ENCODE data around the gene PLXNC1.

The PLXNC1 gene

DNA sequence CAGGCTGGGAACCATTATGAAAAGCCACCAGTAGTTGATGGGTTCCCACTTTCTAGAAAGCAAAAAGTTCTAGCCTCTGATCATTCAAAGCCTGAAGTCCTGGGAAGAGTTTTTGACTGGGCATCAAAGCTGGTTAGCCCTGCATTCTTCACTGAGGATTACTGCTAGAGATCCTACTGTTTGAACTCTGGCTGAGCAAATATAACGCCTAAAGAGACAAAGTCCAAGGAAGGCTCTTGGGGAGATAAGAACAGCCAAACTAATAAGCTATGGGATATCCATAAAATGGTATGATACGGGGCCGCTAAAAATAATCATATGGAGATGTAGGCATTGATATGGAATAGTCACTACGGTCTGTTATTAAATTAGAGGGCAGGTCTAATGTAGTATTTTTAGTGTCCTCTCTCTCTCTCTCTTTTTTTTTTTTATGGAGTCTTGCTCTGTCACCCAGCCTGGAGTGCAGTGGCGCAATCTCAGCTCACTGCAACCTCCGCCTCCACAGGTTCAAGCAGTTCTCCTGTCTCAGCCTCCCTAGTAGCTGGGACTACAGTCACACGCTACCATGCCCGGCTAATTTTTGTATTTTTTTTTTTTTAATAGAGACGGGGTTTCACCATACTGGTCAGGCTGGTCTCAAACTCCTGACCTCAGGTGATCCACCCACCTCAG, 35.5 kb downstream of the PLXNC1 start:
- DNase-seq: no peak

DNA sequence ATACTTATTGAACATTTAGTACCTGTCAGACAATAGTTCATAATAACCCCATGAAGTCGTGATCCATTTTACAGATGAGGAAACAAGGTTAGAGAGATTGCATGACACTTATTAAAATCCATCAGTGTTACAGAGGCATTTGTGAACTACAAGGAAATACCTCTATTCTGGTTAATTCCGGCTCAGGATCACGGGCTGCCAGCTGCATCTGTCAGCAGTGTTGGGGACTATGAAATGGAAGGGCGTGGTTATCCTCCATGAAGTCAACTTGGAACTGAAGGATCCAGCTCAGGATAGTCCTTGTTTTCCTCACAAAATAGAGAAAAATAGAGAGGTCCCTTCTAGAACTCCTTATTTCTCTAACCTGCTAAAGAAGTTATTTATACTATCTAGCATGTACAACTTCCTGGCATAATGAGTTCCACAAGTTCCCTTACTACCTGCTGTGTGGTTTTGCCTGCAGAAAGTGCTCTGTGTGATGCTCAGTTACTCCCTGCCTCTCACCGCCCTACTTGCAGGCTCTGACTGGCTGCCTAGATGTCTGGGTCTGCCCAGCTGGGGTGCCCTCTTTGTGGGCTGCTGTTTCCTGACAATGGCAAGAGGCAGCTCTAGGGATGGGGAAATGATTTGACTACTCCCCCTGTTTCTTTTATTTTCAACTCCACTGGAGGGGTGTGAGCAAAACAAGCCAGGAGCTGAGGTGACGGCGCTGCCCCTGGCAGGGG, 36.8 kb downstream of the PLXNC1 start:
- no peak for DNase-seq

DNA sequence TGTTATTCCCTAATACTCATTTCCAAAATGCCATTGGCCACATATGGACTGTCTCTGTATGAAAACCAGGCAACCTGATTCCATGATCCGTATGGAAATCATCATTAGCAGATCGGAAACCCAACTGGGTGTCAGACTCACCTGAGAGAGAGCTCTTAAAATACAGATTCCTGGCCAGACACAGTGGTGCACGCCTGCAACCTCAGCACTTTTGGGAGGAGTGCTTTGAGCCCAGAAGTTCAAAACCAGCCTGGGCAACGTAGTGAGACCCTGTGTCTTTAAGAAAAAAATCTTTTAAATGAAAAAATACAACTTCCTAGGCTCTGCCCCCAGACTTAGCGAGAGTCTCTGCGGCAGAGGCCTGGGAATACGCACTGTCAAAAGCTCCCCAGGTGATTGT, 37.4 kb downstream of the PLXNC1 start:
- no peak for DNase-seq

DNA sequence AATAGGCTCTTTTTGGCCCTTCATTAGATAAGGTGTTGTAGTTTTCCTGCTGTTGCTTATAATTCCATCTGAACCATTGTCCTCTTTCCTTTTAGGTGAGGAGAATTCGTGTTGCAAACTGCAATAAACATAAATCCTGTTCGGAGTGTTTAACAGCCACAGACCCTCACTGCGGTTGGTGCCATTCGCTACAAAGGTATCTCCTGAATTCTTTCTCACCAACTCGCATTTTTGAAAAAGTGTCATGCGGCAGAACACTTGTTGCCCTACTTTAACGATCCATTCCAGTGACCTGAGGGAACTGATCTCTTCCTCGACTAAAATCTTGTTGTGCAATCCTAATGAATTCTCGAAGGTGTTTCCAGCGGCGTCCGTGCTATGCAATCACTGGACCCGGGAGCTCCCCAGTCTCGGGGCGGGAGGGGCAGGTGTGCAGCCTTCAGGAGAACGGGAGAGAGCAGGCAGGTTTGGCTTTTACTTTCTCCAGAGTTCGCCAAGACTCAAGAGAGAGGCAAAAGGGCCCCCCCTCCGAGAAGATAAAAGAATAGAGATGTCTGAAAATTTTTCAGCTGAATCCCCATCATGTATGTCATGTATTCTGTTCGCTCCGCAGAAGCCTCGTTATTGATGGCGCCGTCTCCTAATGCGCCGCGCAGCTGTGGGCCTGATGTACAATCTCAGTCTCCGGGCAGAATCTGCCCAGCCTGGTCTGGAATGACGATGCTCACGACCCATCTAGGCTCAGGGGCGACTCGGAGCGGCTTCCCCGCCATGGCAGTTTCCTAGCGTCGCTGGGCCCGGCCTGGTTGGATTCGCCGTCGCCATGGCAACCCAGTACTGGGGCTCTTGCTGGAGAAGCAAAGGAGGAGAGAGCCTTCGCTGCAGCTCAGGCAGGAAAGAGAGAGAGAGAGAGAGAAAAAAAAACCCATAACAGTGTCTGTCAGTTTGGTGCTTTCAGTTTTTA, 38.2 kb downstream of the PLXNC1 start:
- DNase-seq: no peak

DNA sequence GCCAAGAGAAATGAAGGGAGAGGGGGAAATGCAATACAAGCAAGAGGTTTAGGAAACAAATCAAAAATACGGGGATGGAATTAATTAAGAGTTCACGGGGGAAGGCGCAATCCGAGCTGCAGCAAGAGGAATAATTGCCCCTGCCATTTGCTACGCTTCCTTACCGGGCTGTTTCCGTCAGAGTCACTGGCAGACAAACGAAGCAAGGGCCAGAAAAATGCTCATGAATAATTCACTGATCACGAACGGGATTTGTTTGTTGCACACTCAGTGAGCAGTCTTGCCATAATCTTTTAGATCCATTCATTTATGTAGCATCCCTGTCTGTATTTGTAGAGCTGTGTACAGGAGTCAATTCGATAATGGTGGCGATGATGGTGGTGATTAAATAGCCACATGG, 39.0 kb downstream of the PLXNC1 start:
- no peak for DNase-seq

DNA sequence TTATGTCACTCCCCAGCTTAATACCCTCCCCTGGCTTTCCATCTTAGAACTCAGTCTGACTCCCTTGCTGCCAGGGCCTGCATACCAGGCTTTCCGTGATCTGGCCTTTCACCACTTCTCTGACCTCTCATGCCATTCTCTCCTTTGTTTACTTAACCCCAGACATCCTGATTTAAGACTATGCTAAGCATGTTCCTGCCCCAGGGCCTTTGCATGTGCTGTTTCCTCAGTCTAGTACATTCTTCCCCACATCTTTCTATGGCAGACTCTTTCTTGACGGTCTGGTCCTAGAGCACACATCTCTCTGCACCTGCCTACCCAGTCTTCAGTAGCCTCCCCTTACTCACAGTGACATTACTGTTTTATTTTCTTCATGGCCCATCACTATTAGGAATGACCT, 42.2 kb downstream of the PLXNC1 start:
- DNase-seq: no peak

DNA sequence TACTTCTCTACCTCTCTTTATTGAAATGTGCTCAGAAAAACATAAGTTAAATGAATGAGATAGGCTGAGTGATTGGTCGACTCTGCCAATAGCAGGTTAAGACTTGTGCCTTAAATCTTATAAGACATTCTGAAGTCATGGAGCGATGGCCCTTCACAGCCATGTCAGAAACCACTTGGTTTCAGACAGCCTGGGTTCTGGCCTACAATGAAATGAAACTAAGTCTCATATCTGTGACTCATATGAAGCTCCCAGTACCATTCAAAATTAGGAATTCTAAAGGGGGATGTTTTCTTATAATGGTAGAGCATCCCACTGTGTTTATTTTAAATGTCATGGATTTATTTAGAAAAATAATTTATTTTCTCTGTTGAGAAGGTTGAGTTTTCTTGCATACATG, 42.6 kb downstream of the PLXNC1 start:
- DNase-seq: no peak

DNA sequence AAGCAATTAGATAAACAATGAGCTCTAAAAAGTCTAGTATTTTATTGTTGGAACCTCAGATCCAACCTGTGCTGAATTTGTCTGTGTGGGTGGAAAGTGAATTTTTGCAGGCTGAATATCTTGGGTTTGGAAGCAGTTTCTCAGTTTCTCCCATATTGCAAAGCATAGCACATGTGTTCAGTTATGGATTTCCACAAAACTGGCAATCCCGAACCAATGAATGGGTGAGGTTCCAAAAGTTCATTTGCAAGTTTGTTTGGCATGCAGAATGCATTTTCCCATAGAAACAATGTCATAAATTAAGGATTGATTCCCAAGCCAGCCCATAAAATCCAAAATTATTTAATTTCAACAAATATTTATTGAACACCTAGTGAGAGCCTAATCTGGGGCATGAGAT, 43.4 kb downstream of the PLXNC1 start:
- no peak for DNase-seq

DNA sequence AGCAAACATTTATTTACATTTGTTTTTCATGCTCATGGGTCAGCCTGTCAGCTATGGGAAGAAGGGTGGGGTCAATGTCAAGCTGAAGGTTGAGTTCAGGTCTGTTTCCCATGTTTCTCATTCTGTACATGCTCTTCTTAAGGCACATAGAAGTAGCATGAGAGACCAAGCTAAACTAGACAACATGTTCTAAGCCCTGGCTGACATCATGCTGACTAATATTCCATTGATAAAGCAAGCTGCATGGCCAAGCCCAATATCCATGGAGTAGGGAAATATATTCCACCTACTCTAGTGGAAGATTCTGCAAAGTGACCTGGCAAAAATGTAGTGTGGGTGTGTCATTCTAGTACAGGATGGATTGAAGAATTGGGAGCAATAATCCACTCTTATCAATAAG, 44.1 kb downstream of the PLXNC1 start:
- no peak for DNase-seq

DNA sequence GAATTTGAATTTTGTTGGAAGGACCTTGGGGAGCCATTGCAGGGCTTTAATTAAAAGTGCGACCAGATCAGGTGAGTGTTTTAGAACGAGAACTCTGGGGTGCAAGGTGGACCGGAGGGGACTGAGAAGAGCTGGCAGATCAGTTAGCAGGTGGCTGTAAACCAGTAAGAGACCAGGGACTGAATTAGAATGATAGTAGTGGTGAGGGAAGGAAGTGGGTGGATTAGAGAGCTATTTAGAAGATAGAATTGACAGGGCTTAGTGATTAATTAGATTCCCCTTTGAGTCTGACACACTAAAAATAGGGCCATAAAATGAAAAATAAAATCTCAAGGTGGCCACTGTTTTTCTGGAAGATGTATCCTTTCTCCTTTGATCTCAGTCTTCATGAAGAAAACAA, 44.8 kb downstream of the PLXNC1 start:
- DNase-seq: no peak

DNA sequence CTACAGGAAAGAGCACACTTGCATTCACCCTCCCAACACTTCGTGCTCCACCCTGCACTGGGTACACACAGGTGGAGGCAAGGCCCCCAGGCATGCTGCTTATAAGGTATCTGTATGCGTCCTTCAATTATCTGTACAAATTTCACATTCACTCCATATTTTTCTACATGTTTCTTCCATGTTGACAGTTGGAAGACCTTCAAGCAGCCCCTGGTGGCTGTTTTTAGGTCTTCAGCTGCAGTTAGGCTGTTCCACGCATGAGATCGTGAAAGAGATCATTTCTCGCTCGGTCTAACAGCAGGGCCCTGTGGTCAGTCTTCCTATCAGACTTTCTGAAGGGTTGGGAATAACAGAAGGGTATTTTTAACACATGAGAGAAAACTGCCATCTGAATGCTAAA, 47.1 kb downstream of the PLXNC1 start:
- no peak for DNase-seq

DNA sequence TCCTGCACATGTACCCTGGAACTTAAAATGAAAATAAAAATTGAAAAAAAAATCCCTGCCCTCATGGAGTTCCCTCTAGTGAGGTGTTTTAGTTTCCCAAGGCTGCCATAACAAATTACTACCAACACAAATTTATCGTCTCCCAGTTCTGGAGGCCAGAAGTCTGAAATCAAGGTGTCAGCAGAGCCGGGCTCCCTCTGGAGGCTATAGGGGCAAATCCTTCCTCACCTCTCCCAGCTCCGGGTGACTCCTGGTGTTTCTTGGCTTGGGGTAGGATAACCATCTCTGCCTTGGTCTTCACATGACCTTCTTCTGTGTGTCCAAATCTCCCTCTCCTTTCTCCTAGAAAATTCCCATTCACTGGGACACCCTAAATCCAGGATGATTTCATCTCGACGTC, 50.1 kb downstream of the PLXNC1 start:
- DNase-seq: no peak

DNA sequence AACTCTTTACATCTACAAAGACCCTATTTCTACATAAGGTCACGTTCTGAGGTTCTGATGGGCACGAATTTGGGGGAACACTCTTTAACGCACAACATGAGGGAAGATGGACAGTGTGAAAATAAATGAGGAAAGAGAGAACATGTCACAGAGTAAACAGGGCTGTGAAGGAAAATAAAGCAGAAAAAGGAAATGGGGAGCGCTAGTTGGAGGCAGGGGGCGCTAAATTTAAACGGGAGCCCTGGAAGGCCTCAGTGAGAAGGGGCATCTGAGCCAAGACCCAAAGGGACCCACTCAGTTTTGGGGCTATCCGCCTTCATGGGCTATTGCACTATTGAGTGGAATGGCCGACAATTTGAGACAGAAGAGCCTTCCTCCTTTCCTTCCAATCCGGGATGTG, 50.5 kb downstream of the PLXNC1 start:
- no peak for DNase-seq

DNA sequence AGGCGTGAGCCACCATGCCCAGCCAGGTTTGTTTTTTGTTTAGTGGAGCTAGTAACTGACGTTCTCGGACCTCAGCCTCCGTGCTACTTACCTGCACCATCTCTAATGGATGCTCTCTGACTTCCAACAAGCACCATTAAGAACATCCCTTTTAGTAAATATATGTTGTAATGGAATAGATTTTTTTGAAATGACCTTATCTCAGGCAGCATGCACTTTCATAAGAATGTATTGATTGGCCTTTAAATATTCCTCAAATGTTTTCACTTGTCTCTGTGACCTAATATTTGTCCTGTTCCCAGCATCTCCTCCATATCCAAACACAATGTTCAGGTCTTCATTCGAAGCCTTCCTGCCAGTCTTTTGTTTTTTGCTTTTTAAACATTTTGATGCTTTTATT, 51.7 kb downstream of the PLXNC1 start:
- no peak for DNase-seq

DNA sequence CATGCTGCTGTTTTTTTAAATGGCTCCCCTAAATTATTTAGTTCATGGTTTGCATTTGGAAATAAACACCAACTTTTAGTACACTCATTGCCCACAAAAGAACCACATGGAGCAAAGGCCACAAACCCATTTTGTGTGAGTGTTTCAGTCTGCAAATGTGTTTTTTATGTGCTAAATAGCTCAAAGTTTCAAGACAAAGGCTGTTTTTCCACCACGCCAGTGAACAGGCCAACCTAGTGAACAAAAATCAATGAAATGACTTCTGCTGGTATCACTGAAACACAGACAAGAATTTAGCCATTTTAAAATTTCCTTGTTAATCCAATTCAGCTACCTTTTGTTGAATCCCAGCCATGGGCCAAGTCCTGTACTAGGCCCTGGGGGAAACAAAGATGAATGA, 52.3 kb downstream of the PLXNC1 start:
- no peak for DNase-seq

DNA sequence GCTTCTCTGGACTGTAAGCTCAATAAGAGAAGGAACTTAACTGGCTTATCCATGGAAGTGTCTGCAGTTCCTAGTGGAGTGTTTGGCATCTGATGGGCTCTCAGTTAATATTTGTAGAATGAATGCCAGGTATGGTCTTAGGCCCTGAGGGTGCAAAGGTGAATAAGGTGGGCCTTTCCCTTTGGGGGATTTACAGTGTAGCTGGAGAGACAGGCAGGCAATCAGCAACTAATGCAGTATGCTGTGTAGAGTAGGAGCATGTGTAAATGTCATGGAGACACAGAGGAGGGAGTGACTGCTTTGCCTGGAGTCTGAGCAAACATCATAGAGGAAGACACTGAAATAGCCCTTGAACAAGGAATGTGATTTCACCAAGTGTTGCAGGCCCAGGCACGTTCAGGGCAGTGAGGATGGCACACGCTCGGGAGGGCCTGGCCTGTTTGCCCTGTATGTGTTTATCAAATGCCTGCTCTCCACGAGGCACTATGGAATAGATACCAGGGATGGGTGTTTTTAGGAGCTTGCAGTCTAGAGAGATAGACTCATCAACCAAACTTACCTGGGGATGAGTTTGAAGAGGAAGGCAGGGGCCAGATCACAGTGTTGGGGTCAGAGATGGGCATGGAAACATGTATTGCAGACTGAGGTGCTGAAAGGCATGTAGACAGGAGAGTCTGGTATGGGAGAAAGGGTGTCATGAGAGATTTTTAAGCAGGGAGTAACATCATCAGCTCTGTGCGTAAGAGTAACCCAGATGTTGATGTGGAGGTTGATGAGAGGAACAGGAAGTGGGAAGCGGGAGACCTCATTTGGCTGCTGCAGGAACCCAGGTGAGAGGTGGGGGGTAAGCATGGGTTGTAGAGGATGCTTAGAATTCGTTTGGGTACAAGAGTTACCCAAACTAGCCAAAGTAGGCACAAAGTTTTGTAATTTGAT, 54.1 kb downstream of the PLXNC1 start:
- DNase-seq: no peak

DNA sequence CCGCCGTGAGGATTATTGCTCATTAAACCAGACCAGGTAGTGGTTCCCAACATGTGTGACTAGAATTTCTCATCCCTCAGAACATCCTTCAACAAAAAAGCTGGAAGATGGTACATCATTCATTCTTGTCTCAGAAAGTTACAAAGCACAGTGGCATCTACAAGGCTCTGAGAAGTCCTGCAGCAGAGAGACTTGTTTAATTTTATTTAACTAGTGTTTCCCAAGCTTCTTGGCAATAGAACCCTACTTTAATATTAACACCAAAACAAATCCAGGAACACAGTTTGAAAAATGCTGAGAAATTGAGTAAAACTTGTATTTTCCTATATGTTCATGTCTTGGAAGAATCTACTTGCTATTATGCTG, 54.8 kb downstream of the PLXNC1 start:
- DNase-seq: no peak

DNA sequence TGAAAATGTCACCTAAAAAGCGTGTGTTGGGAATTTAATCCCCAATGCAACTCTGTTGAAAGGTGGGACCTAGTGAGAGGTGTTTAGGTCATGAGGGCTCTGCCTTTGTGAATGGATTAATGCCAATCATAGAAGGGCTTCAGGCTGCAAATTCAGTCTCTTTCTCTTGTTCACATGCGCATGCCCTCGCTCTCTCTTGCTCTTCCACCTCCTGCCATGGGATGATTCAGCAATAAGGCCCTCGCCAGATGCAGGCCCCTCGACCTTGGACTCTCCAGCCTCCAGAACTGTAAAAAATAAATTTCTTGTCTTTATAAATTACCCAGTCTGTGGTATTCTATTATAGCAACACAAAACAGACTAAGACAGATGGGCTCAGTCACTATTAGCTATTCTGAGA, 55.4 kb downstream of the PLXNC1 start:
- no peak for DNase-seq

DNA sequence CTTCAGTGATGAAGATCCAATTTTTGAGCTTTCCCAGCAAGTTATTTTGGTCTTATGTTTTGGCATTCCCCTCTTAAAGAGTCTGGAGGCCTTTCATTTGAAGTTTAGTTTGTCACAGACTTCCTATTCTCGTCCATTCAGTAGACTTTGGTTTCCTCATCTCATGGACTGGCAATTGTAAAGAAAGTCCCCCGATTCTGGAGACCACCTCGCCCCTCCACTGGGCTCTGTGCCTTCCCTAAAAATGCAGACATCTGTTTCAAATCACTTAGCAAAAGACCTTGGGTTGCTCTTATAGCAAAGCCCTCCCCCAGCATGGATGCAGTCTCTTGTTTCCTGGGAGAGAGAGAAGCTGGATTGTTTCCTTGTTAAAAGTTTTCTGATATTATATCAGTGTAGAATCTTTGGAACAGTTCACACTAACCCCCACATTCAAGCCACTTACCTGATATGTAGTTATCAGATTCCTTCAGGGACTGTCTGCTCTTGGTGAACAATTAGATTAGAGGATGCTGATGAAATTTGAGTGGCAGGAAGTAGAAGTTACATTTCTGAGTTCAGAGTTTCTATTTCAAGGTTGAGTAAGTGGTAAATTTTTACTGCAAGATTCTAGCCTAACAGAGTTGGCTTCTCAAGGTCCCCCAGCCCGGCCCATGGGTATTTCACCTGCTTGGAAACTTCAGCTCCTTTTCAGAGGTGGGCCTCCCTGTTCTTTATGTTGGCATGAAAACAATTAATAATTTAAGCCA, 56.3 kb downstream of the PLXNC1 start:
- DNase-seq: no peak

DNA sequence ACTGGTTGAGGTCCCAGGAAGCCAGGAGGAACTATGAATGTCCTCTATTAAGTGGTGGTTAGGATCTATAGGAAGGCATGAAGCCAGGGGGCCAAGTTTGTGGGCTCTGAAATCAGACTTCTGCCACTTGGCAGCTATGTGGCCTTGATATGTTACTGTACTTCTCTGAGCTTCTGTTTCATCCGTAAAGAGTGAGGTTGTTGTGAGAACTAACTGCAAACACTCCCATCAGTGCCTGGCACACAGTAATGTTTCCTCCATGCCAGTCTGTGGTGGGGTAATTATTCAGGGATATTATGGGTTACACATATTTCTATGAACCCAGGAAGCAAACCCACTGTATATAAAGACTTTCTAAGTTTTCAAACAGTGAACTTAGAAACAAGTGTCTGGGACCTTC, 57.4 kb downstream of the PLXNC1 start:
- no peak for DNase-seq

DNA sequence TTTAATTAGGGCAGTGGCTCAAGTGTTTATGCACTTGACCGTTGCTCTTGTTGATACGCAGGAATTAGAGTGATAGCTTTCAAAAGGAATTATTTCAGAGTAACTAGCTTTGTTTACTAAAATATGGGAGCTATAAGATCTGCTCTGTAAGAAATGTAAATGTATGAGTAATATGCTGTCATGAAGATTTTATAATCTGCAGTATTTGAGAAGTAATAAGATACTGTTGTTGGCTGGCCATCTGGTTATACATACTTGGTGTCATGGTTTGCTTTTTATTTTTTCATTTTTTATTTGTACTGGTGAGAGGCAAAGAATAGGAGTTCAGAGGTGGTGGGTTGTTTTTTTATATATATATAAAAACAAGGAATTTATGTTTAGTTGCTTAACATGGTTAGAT, 58.5 kb downstream of the PLXNC1 start:
- DNase-seq: no peak

DNA sequence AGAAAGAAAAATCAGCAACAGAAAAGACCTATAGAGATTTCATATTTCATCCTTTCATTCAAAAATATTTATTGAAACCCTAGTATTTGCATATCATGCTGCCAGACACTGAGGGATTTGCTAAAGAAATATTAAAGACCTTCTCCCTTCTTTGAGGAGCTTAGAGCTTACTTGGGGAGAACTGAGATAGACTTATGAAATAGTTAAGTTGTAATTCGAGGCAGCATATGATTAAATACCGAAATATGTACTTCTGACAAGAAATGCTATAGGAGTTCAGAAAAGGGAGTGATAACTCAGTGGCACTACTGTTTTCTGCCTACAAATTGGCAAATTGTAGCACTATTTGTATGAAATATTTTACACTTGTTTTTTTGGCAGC, 59.1 kb downstream of the PLXNC1 start:
- no peak for DNase-seq

Data from CD4-positive, alpha-beta T cell treated with Interleukin-15 for 1 hour (primary cell).